Astrocyte (in vitro differentiated cells and primary cell): Measurements from ENCODE around the gene ENO3.
"Not testable (repeated sequence)": the region's sequence is repeated elsewhere in the genome, so short reads cannot be mapped to it uniquely, and the experiment has no call there.

ENCODE experiments used
- EZH2 ChIP-seq: IDR thresholded peaks from 2 replicates; pipeline ENCODE4 v1.6.1; 2012; ENCODE audit warnings: mild to moderate bottlenecking, low read length, inconsistent platforms; ENCODE audit not compliant: insufficient read depth
- TF ChIP-seq, protein P1 (sequence below): IDR thresholded peaks from 2 replicates; pipeline ENCODE4 v1.5.1; 2011; ENCODE audit warnings: low read depth, mild to moderate bottlenecking, inconsistent platforms, low read length, moderate library complexity; ENCODE audit not compliant: insufficient read depth

- TF ChIP-seq, protein P1, sequence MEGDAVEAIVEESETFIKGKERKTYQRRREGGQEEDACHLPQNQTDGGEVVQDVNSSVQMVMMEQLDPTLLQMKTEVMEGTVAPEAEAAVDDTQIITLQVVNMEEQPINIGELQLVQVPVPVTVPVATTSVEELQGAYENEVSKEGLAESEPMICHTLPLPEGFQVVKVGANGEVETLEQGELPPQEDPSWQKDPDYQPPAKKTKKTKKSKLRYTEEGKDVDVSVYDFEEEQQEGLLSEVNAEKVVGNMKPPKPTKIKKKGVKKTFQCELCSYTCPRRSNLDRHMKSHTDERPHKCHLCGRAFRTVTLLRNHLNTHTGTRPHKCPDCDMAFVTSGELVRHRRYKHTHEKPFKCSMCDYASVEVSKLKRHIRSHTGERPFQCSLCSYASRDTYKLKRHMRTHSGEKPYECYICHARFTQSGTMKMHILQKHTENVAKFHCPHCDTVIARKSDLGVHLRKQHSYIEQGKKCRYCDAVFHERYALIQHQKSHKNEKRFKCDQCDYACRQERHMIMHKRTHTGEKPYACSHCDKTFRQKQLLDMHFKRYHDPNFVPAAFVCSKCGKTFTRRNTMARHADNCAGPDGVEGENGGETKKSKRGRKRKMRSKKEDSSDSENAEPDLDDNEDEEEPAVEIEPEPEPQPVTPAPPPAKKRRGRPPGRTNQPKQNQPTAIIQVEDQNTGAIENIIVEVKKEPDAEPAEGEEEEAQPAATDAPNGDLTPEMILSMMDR: not testable (repeated sequence)
- not testable (repeated sequence) for TF ChIP-seq EZH2
Measured at GRCh38 chr17:4926577-4927335, 24.2 kb upstream of the ENO3 start.
